Uterus (tissue), 4 donors: ENCODE measurements around the gene SMR3B. TPM values are rescaled to one million over a fixed set of nuclear protein-coding genes. Genes with fewer than 3 reads are reported as not detected.

Experiments used
- DNase-seq, 2 donors: peaks; one replicate each; pipeline ENCODE4 v3.0.0-alpha.2; 2019 to 2020
- H3K27ac ChIP-seq, 2 donors: fragments of 200-600 bp; sonication (generic); 1 replicate in 1 of 2; 2 replicates in 1 of 2; pipeline ENCODE4 v1.5.1; 2016 to 2018
- H3K27me3 ChIP-seq, 2 donors: fragments of 200-600 bp; sonication (generic); one replicate each; pipeline ENCODE4 v1.5.1; 2018 to 2019; ENCODE audit warnings: control low read depth in 1 of 2
- H3K36me3 ChIP-seq, 2 donors: fragments of 200-600 bp; sonication (generic); one replicate each; pipeline ENCODE4 v1.5.1; 2019; ENCODE audit warnings: control low read depth in 1 of 2
- H3K4me1 ChIP-seq, 2 donors: fragments of 200-600 bp; sonication (generic); one replicate each; pipeline ENCODE4 v1.5.1; 2018 to 2019; ENCODE audit warnings: control low read depth in 1 of 2
- H3K4me3 ChIP-seq, 2 donors: fragments of 200-600 bp; sonication (generic); 1 replicate in 1 of 2; 2 replicates in 1 of 2; pipeline ENCODE4 v1.5.1; 2018 to 2019; ENCODE audit warnings: mild to moderate bottlenecking in 1 of 2
- H3K9me3 ChIP-seq, 2 donors: fragments of 200-600 bp; sonication (generic); one replicate each; pipeline ENCODE4 v1.5.1; 2019; ENCODE audit warnings: control low read depth in 1 of 2
- POLR2A ChIP-seq, 2 donors: fragments of 450-650 bp; IDR thresholded peaks; one replicate each; pipeline ENCODE4 v1.6.1; 2016; ENCODE audit warnings: antibody characterized with exemption in 2 of 2, mild to moderate bottlenecking in 1 of 2, moderate library complexity in 1 of 2
- intact Hi-C: fragments of 100-400 bp; cut with DNase I; formaldehyde crosslinking; loops from one replicate; pipeline ENCODE4 v1.15.1; 2023; ENCODE audit warnings: low total_unique reads
- total RNA-seq, 4 donors: library from RNA; depleted of rRNA in 3 of 4; stranded (reverse); fragments of >200 nt in 3 of 4; gene quantifications; one replicate each; pipeline versions ENCODE4 v1.1.0 to v1.2.4, GENCODE V29; 2014 to 2023
- TF ChIP-seq, protein P1 (sequence below), 4 experiments: fragments of 200-600 bp in 2 of 4; fragments of 450-650 bp in 2 of 4; sonication (generic) in 2 of 4; IDR thresholded peaks; one replicate each; pipeline ENCODE4 v1.5.1; 2016 to 2019; ENCODE audit warnings: antibody characterized with exemption in 4 of 4, mild to moderate bottlenecking in 2 of 4, moderate library complexity in 1 of 4
- donor health status: DM: yes; HTN: yes; CAD: no.

SMR3B gene
- not detected for total RNA-seq

DNA sequence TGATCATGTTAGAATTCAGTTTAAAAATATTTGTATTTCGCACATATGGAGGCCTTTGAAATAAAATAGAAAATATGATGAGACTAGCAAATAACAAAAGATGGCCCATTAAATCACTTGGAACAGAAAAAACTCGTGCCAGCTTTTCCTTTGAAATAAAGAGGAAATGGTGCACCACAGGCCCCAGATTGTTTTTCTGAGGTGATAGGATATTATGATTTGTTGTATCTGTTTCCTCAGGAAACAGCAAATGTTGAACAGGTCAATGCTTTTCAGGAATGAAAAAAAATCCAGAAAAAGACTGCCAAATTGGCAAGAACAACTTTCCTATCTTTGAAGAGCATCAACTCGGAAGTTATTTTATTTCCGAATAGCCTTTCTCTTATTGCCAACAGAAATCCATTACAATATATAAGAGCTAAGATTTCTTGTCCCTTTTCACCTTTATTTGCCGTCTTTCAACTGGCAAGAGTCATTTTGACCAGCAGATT, at the start of gene SMR3B:
Gene SMR3B, plus strand, starts transcription at position 441 of the 491 bp plus-strand sequence. CDS start 1,380 bp downstream, outside the sequence.
- Histone ChIP-seq H3K36me3 (no peaks in the 10 kb centered on the region), H3K27ac (no peak within 1 kb of the TSS), H3K27me3 (no peaks in the 10 kb centered on the region), H3K9me3 (no peaks in the 10 kb centered on the region), H3K4me1 (no peaks in the 10 kb centered on the region), H3K4me3 (no peak within 1 kb of the TSS)
- intact Hi-C loops = no loop called here
- DNase-seq = no peak
- no peak for TF ChIP-seq POLR2A (IDR thresholded peaks at IDR 0.05)
- TF ChIP-seq, protein P1, sequence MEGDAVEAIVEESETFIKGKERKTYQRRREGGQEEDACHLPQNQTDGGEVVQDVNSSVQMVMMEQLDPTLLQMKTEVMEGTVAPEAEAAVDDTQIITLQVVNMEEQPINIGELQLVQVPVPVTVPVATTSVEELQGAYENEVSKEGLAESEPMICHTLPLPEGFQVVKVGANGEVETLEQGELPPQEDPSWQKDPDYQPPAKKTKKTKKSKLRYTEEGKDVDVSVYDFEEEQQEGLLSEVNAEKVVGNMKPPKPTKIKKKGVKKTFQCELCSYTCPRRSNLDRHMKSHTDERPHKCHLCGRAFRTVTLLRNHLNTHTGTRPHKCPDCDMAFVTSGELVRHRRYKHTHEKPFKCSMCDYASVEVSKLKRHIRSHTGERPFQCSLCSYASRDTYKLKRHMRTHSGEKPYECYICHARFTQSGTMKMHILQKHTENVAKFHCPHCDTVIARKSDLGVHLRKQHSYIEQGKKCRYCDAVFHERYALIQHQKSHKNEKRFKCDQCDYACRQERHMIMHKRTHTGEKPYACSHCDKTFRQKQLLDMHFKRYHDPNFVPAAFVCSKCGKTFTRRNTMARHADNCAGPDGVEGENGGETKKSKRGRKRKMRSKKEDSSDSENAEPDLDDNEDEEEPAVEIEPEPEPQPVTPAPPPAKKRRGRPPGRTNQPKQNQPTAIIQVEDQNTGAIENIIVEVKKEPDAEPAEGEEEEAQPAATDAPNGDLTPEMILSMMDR (IDR thresholded peaks at IDR 0.05) = no peak

GRCh38 chr4:70334681-70335080, 48.2 kb upstream of the SMR3B start, which contains the start of gene CABS1:
TSS of gene CABS1 (plus strand) at chr4:70334981. CDS start at chr4:70335040, 59 bp downstream.
- H3K27ac ChIP-seq = no peak within 1 kb of the TSS
- H3K4me1 ChIP-seq = no peaks in the 10 kb centered on the region
- no peaks in the 10 kb centered on the region for H3K9me3 ChIP-seq
- H3K36me3 ChIP-seq = no peaks in the 10 kb centered on the region
- TF ChIP-seq POLR2A (IDR thresholded peaks at IDR 0.05) = no peak
- TF ChIP-seq, protein P1 (IDR thresholded peaks at IDR 0.05) = no peak
- H3K4me3 ChIP-seq = no peak within 1 kb of the TSS
- DNase-seq = no peak
- intact Hi-C loops = no loop called here
- H3K27me3 ChIP-seq = no peaks in the 10 kb centered on the region

DNA sequence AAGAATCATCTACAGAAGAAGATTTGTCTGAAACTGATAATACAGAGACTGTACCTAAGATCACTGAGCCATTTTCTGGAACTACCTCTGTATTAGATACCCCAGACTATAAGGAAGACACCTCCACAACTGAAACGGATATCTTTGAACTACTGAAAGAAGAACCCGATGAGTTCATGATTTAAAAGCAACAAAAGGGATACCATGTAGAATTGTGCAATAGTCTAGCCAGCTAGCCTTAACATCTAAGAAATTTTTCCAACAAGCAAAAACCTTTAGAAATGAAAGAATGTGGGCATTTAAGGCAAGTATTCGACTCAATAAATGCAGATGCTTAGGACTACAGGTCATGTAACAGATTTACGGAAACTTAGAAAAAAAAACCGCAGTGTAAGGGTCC, 46.9 kb upstream of the SMR3B start:
- no peak overlapping the region for H3K27ac ChIP-seq
- no peak overlapping the region for H3K4me3 ChIP-seq
- no peaks in the 10 kb centered on the region for H3K9me3 ChIP-seq
- no peaks in the 10 kb centered on the region for H3K36me3 ChIP-seq
- intact Hi-C loops = no loop called here
- no peak for DNase-seq
- no peaks in the 10 kb centered on the region for H3K4me1 ChIP-seq
- no peaks in the 10 kb centered on the region for H3K27me3 ChIP-seq
- TF ChIP-seq, protein P1 (IDR thresholded peaks at IDR 0.05) = no peak
- TF ChIP-seq POLR2A (IDR thresholded peaks at IDR 0.05) = no peak

GRCh38 chr4:70337886-70338420, 45.0 kb upstream of the SMR3B start:
- Histone ChIP-seq H3K27me3 (no peaks in the 10 kb centered on the region), H3K9me3 (no peaks in the 10 kb centered on the region), H3K4me3 (no peak overlapping the region), H3K36me3 (no peaks in the 10 kb centered on the region), H3K27ac (no peak overlapping the region), H3K4me1 (no peaks in the 10 kb centered on the region)
- DNase-seq = no peak
- intact Hi-C loops = no loop called here
- TF ChIP-seq, protein P1 (IDR thresholded peaks at IDR 0.05) = no peak
- TF ChIP-seq POLR2A (IDR thresholded peaks at IDR 0.05) = no peak

GRCh38 chr4:70356185-70356584, 26.7 kb upstream of the SMR3B start:
- no peak overlapping the region for H3K27ac ChIP-seq
- intact Hi-C loops = no loop called here
- no peaks in the 10 kb centered on the region for H3K27me3 ChIP-seq
- no peaks in the 10 kb centered on the region for H3K36me3 ChIP-seq
- no peaks in the 10 kb centered on the region for H3K4me1 ChIP-seq
- no peak overlapping the region for H3K4me3 ChIP-seq
- no peak for DNase-seq
- H3K9me3 ChIP-seq = no peaks in the 10 kb centered on the region
- TF ChIP-seq, protein P1 (IDR thresholded peaks at IDR 0.05) = no peak
- TF ChIP-seq POLR2A (IDR thresholded peaks at IDR 0.05) = no peak
